HCT116 (cell line): Measurements from ENCODE around the gene RIN3. TPM values are rescaled to one million over a fixed set of nuclear protein-coding genes. Genes with fewer than 3 reads are reported as not detected.

Experiments
- ATAC-seq: fragments of 200-7000 bp; cut with Tn5 transposase; 2 replicates; pipeline ENCODE4 v1.9.1; 2020; ENCODE audit warnings: mild to moderate bottlenecking, moderate library complexity
- BruUV-seq: library from RNA; stranded (reverse); fragments of 400-500 nt; replicated peaks from 2 replicates; lab custom pipeline; 2021; lab: Mats Ljungman, UMichigan
- CTCF ChIA-PET: fragments of 300-600 bp; sonication (Branson Sonifier 250); formaldehyde crosslinking; loops from one replicate; lab custom pipeline; 2021; ENCODE audit warnings: antibody characterized with exemption; lab: Charles Lee
- POLR2A ChIA-PET: fragments of 300-600, 350-600 bp; sonication (Branson Sonifier 250); formaldehyde crosslinking; loops from one replicate; lab custom pipeline; 2021; ENCODE audit warnings: antibody characterized with exemption; lab: Charles Lee
- RAD21 ChIA-PET, 2 experiments: fragments of 300-600 bp; sonication (Branson Sonifier 250); formaldehyde crosslinking; loops; one replicate each; lab custom pipeline; 2023; ENCODE audit warnings: low total read pairs in 2 of 2; ENCODE audit not compliant: uncharacterized antibody in 2 of 2, unreplicated experiment in 2 of 2, low non-redundant PET in 1 of 2; lab: Charles Lee
- DNase-seq: peaks from one replicate; pipeline ENCODE4 v3.0.0-alpha.2; 2010; ENCODE audit warnings: low read depth, low spot score
- H2AFZ ChIP-seq: fragments of 200-600 bp; shearing (Covaris generic), sonication (generic); 2 replicates; pipeline ENCODE4 v1.6.1; 2017; ENCODE audit warnings: low read depth, mixed run types, mixed read lengths, antibody characterized with exemption, low read length; ENCODE audit not compliant: poor library complexity, severe bottlenecking
- H3K27ac ChIP-seq: 2 replicates; pipeline ENCODE4 v1.5.1; 2012; ENCODE audit warnings: low read depth, low read length
- H3K27me3 ChIP-seq: fragments of 200-600 bp; sonication (generic); 2 replicates; pipeline ENCODE4 v1.6.1; 2016; ENCODE audit warnings: mixed run types, low read length, mixed read lengths; ENCODE audit not compliant: insufficient read depth
- H3K36me3 ChIP-seq, 2 experiments: fragments of 200-500 bp in 1 of 2; fragments of 200-600 bp in 1 of 2; sonication (Bioruptor generic) in 1 of 2; sonication (generic) in 1 of 2; 2 replicates each; pipeline versions ENCODE4 v1.5.1 to v1.6.1; 2014 to 2016; ENCODE audit warnings: low read length in 2 of 2, inconsistent platforms in 1 of 2, mixed read lengths in 1 of 2, mixed run types in 1 of 2; ENCODE audit not compliant: insufficient read depth in 2 of 2, control insufficient read depth in 1 of 2
- H3K4me1 ChIP-seq, 2 experiments: fragments of 200-600 bp in 1 of 2; sonication (generic) in 1 of 2; 2 replicates each; pipeline versions ENCODE4 v1.5.1 to v1.6.1; 2012 to 2017; ENCODE audit warnings: low read length in 2 of 2, inconsistent platforms in 1 of 2, mild to moderate bottlenecking in 1 of 2, mixed read lengths in 1 of 2, mixed run types in 1 of 2, moderate library complexity in 1 of 2; ENCODE audit not compliant: insufficient read depth in 2 of 2, control insufficient read depth in 1 of 2
- H3K4me2 ChIP-seq: fragments of 200-600 bp; sonication (generic); 2 replicates; pipeline ENCODE4 v1.6.1; 2017; ENCODE audit warnings: mixed run types, low read length, mixed read lengths
- H3K4me3 ChIP-seq, 2 experiments: fragments of 200-600 bp in 1 of 2; sonication (generic) in 1 of 2; replicated peaks in 1 of 2; 2 replicates each; pipeline ENCODE4 v1.5.1; 2011 to 2016; ENCODE audit warnings: low read length in 2 of 2, control low read depth in 1 of 2, low read depth in 1 of 2, mild to moderate bottlenecking in 1 of 2, mixed read lengths in 1 of 2, mixed run types in 1 of 2
- H3K79me2 ChIP-seq: fragments of 200-600 bp; sonication (generic); 2 replicates; pipeline ENCODE4 v1.6.1; 2017; ENCODE audit warnings: mild to moderate bottlenecking, mixed run types, low read length, moderate library complexity, mixed read lengths; ENCODE audit not compliant: insufficient read depth
- H3K9ac ChIP-seq: fragments of 200-600 bp; sonication (generic); 2 replicates; pipeline ENCODE4 v1.6.1; 2016; ENCODE audit warnings: low read length, mixed read lengths
- H3K9me2 ChIP-seq: fragments of 200-600 bp; sonication (generic), shearing (Covaris generic); 2 replicates; pipeline ENCODE4 v1.6.1; 2017; ENCODE audit warnings: mixed run types, mild to moderate bottlenecking, moderate library complexity; ENCODE audit not compliant: insufficient read depth
- H3K9me3 ChIP-seq, 2 experiments: fragments of 200-500 bp in 1 of 2; fragments of 200-600 bp in 1 of 2; sonication (Bioruptor generic) in 1 of 2; sonication (generic) in 1 of 2; 2 replicates each; pipeline ENCODE4 v1.6.1; 2014 to 2017; ENCODE audit warnings: low read length in 2 of 2, mixed read lengths in 2 of 2, inconsistent platforms in 1 of 2, low read depth in 1 of 2, mild to moderate bottlenecking in 1 of 2, mixed run types in 1 of 2, moderate library complexity in 1 of 2; ENCODE audit not compliant: control insufficient read depth in 1 of 2, insufficient read depth in 1 of 2
- H4K20me1 ChIP-seq: fragments of 200-600 bp; sonication (generic), shearing (Covaris generic); 2 replicates; pipeline ENCODE4 v1.6.1; 2017; ENCODE audit warnings: mixed run types, mild to moderate bottlenecking, moderate library complexity; ENCODE audit not compliant: insufficient read depth
- CBX3 ChIP-seq: IDR thresholded peaks from 2 replicates; pipeline ENCODE4 v1.6.1; 2012; ENCODE audit warnings: low read depth
- EGR1 ChIP-seq: IDR thresholded peaks from 2 replicates; pipeline ENCODE4 v1.6.1; 2012; ENCODE audit warnings: low read depth
- ELF1 ChIP-seq: IDR thresholded peaks from 2 replicates; pipeline ENCODE4 v1.6.1; 2012; ENCODE audit warnings: low read depth, borderline replicate concordance
- EZH2 ChIP-seq: fragments of 200-600 bp; sonication (generic); IDR thresholded peaks from 2 replicates; pipeline ENCODE4 v1.6.1; 2017; ENCODE audit warnings: antibody characterized with exemption, mixed run types
- EZH2phosphoT487 ChIP-seq: fragments of 200-600 bp; IDR thresholded peaks from 2 replicates; pipeline ENCODE4 v1.6.1; 2018; ENCODE audit warnings: antibody characterized with exemption, borderline replicate concordance
- FOSL1 ChIP-seq: IDR thresholded peaks from 2 replicates; pipeline ENCODE4 v1.6.1; 2012; ENCODE audit warnings: low read depth
- JUND ChIP-seq: IDR thresholded peaks from 2 replicates; pipeline ENCODE4 v1.6.1; 2012
- SIN3A ChIP-seq: IDR thresholded peaks from 2 replicates; pipeline ENCODE4 v1.6.1; 2012; ENCODE audit warnings: low read depth
- SP1 ChIP-seq: IDR thresholded peaks from 2 replicates; pipeline ENCODE4 v1.6.1; 2012; ENCODE audit warnings: low read depth
- SRF ChIP-seq: IDR thresholded peaks from 2 replicates; pipeline ENCODE4 v1.6.1; 2012; ENCODE audit warnings: low read depth
- ZNF274 ChIP-seq: fragments of 200-500 bp; sonication (Bioruptor generic); IDR thresholded peaks from 2 replicates; pipeline ENCODE4 v1.6.1; 2014; ENCODE audit warnings: mild to moderate bottlenecking, low read depth, low read length, inconsistent platforms
- intact Hi-C: fragments of 100-400 bp; cut with micrococcal nuclease; formaldehyde crosslinking; loops from 2 replicates; pipeline ENCODE4 v1.10.0; 2022
- total RNA-seq: library from RNA; stranded (reverse); gene quantifications from one replicate; pipeline ENCODE4 v1.2.1, GENCODE V29; 2021; ENCODE audit not compliant: unreplicated experiment
- TF ChIP-seq, protein P1 (sequence below): IDR thresholded peaks from 2 replicates; pipeline ENCODE4 v1.6.1; 2012
- TF ChIP-seq, protein P2 (sequence below): IDR thresholded peaks from 2 replicates; pipeline ENCODE4 v1.6.1; 2011; ENCODE audit warnings: mild to moderate bottlenecking, low read length, moderate library complexity; ENCODE audit not compliant: insufficient replicate concordance; ENCODE audit errors: extremely low read depth
- TF ChIP-seq, protein P3 (sequence below): IDR thresholded peaks from 2 replicates; pipeline ENCODE4 v1.6.1; 2012; ENCODE audit warnings: low read depth
- TF ChIP-seq, protein P4 (sequence below): IDR thresholded peaks from 2 replicates; pipeline ENCODE4 v1.6.1; 2012

The RIN3 gene
- total RNA-seq, 1 experiment from 2014 or later, result 22.2 TPM

DNA sequence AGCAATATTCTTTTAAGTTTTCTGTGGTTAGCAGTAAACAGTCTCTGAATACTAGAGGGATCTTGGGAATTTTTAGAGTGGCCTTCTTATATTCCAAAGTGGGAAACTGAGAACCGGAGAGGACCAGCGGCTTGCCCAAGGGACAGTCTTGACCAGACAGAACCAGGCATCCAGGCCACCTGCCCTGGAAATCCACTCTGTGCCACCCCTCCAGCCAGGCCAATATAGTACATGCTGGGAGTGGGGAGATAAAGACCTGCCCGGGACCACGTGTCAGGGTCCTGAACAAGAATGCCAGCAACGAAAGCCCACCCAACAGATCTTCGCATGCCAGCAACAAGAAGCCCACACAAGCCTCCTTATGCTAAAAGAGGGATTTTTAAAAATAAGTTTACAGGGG is 49.4 kb upstream of the RIN3 start:
- Histone ChIP-seq H3K9me3 (peaks cover 4 to 7% of the 10 kb centered on the region in 2 experiments; a peak in 2 of 4 replicates), H3K4me3 (no peak overlapping the region), H3K36me3 (no peaks in the 10 kb centered on the region), H3K4me1 (peaks cover 0 to 3% of the 10 kb centered on the region in 2 experiments; a peak in 1 of 4 replicates), H3K9ac (no peak overlapping the region), H3K9me2 (no peaks in the 10 kb centered on the region), H3K79me2 (no peaks in the 10 kb centered on the region), H4K20me1 (no peaks in the 10 kb centered on the region), H2AFZ (no peak overlapping the region), H3K27me3 (no peaks in the 10 kb centered on the region), H3K4me2 (no peak overlapping the region), H3K27ac (no peak overlapping the region)
- DNase-seq (no peak), ATAC-seq (no peak)
- ChIA-PET RAD21 (no interaction called here), CTCF (no interaction called here), POLR2A (no interaction called here)
- intact Hi-C loops, result no loop called here
- TF ChIP-seq EZH2 (no peak), JUND (no peak), CBX3 (no peak), EGR1 (no peak), SP1 (no peak), SIN3A (no peak)
- TF ChIP-seq, protein P1, sequence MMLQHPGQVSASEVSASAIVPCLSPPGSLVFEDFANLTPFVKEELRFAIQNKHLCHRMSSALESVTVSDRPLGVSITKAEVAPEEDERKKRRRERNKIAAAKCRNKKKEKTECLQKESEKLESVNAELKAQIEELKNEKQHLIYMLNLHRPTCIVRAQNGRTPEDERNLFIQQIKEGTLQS, result no peak
- TF ChIP-seq, protein P2, sequence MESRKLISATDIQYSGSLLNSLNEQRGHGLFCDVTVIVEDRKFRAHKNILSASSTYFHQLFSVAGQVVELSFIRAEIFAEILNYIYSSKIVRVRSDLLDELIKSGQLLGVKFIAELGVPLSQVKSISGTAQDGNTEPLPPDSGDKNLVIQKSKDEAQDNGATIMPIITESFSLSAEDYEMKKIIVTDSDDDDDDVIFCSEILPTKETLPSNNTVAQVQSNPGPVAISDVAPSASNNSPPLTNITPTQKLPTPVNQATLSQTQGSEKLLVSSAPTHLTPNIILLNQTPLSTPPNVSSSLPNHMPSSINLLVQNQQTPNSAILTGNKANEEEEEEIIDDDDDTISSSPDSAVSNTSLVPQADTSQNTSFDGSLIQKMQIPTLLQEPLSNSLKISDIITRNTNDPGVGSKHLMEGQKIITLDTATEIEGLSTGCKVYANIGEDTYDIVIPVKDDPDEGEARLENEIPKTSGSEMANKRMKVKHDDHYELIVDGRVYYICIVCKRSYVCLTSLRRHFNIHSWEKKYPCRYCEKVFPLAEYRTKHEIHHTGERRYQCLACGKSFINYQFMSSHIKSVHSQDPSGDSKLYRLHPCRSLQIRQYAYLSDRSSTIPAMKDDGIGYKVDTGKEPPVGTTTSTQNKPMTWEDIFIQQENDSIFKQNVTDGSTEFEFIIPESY, result no peak
- BruUV-seq, result no TSS peak

DNA sequence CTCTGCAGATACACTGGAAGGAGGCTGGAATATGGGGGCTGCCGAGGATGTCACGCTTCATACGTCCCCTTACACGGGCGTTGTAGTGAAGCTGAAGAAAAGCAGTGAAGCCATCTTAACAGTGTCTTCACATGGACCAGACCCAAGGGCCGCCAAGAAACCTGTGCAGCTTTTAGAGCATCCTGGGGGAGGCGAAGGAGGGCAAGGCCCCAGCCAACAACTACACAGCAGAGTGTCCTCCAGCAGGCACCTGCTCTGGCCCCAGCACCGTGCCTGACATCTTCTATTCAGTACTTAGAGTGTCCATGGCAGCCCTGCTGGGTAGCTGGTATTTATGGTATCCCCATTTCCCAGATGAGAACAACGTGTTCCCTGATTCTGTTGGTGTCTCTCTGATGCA is 48.9 kb upstream of the RIN3 start:
- no peak overlapping the region for H3K4me2 ChIP-seq
- ATAC-seq, result no peak
- peaks cover 0 to 4% of the 10 kb centered on the region in 2 experiments; a peak in 1 of 4 replicates for H3K4me1 ChIP-seq
- no peak for TF ChIP-seq EZH2phosphoT487
- no peak for TF ChIP-seq ZNF274
- no peak for TF ChIP-seq ELF1
- TF ChIP-seq, protein P3, sequence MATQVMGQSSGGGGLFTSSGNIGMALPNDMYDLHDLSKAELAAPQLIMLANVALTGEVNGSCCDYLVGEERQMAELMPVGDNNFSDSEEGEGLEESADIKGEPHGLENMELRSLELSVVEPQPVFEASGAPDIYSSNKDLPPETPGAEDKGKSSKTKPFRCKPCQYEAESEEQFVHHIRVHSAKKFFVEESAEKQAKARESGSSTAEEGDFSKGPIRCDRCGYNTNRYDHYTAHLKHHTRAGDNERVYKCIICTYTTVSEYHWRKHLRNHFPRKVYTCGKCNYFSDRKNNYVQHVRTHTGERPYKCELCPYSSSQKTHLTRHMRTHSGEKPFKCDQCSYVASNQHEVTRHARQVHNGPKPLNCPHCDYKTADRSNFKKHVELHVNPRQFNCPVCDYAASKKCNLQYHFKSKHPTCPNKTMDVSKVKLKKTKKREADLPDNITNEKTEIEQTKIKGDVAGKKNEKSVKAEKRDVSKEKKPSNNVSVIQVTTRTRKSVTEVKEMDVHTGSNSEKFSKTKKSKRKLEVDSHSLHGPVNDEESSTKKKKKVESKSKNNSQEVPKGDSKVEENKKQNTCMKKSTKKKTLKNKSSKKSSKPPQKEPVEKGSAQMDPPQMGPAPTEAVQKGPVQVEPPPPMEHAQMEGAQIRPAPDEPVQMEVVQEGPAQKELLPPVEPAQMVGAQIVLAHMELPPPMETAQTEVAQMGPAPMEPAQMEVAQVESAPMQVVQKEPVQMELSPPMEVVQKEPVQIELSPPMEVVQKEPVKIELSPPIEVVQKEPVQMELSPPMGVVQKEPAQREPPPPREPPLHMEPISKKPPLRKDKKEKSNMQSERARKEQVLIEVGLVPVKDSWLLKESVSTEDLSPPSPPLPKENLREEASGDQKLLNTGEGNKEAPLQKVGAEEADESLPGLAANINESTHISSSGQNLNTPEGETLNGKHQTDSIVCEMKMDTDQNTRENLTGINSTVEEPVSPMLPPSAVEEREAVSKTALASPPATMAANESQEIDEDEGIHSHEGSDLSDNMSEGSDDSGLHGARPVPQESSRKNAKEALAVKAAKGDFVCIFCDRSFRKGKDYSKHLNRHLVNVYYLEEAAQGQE, result no peak
- no peak for TF ChIP-seq SRF
- TF ChIP-seq, protein P1, result no peak
- no peak for TF ChIP-seq FOSL1
- TF ChIP-seq, protein P4, sequence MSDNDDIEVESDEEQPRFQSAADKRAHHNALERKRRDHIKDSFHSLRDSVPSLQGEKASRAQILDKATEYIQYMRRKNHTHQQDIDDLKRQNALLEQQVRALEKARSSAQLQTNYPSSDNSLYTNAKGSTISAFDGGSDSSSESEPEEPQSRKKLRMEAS, result no peak
- H3K9me2 ChIP-seq, result no peaks in the 10 kb centered on the region
- POLR2A ChIA-PET, result no interaction called here
- H2AFZ ChIP-seq, result no peak overlapping the region
- H3K79me2 ChIP-seq, result no peaks in the 10 kb centered on the region
- no peak overlapping the region for H3K4me3 ChIP-seq
- H3K27me3 ChIP-seq, result no peaks in the 10 kb centered on the region
- peaks cover 4 to 7% of the 10 kb centered on the region in 2 experiments; a peak in 2 of 4 replicates for H3K9me3 ChIP-seq
- no peaks in the 10 kb centered on the region for H4K20me1 ChIP-seq
- no peak for DNase-seq
- no TSS peak for BruUV-seq
- RAD21 ChIA-PET, result no interaction called here
- no peaks in the 10 kb centered on the region for H3K36me3 ChIP-seq
- H3K27ac ChIP-seq, result no peak overlapping the region
- no peak overlapping the region for H3K9ac ChIP-seq
- CTCF ChIA-PET, result no interaction called here
- intact Hi-C loops, result no loop called here
